Immature natural killer cell (primary cell): ENCODE measurements around the gene SLX4IP. TPM values are rescaled to one million over a fixed set of nuclear protein-coding genes. Genes with fewer than 3 reads are reported as not detected.
A peak's percentile ranks its signal among the peaks of the same experiment; 100 is the strongest.

Source experiments
- DNase-seq, 3 donors: peaks; one replicate each; pipeline ENCODE4 v3.0.0; 2022; ENCODE audit warnings: mixed read lengths in 1 of 3
- H3K27ac Mint-ChIP-seq, 6 donors: one replicate each; pipeline ENCODE4 v1.8.0; 2020; ENCODE audit warnings: mixed read lengths in 6 of 6, mild to moderate bottlenecking in 5 of 6, inconsistent platforms in 4 of 6, moderate library complexity in 3 of 6
- H3K27me3 Mint-ChIP-seq, 3 donors: one replicate each; pipeline ENCODE4 v1.8.0; 2020 to 2021; ENCODE audit warnings: low read depth in 3 of 3, mild to moderate bottlenecking in 3 of 3, mixed read lengths in 3 of 3, moderate library complexity in 3 of 3, inconsistent platforms in 1 of 3
- H3K36me3 Mint-ChIP-seq, 3 donors: one replicate each; pipeline ENCODE4 v1.8.0; 2020; ENCODE audit warnings: mixed read lengths in 3 of 3, inconsistent platforms in 2 of 3, mild to moderate bottlenecking in 2 of 3
- H3K4me1 Mint-ChIP-seq, 2 donors: one replicate each; pipeline ENCODE4 v1.8.0; 2020; ENCODE audit warnings: inconsistent platforms in 2 of 2, mild to moderate bottlenecking in 2 of 2, mixed read lengths in 2 of 2, moderate library complexity in 1 of 2
- H3K4me3 Mint-ChIP-seq, 5 donors: one replicate each; pipeline ENCODE4 v1.8.0; 2020; ENCODE audit warnings: mild to moderate bottlenecking in 5 of 5, mixed read lengths in 5 of 5, inconsistent platforms in 3 of 5, moderate library complexity in 3 of 5
- H3K9me3 Mint-ChIP-seq, 6 donors: one replicate each; pipeline ENCODE4 v1.8.0; 2020; ENCODE audit warnings: mild to moderate bottlenecking in 6 of 6, mixed read lengths in 6 of 6, inconsistent platforms in 4 of 6, moderate library complexity in 3 of 6
- polyA plus RNA-seq, 3 donors: library from polyadenylated mRNA; unstranded; fragments of 300-500 nt; fragmentation: Illumina TruSeq; gene quantifications; one replicate each; pipeline ENCODE4 v1.2.3, GENCODE V29; 2021

The SLX4IP gene
- polyA plus RNA-seq, 3 donors from 2014 or later = 0.52 to 1.6 (median 0.75) TPM

- Mint-ChIP-seq H3K4me3 (peak overlapping the region; percentile 87 to 93 (median 91)), H3K4me1 (peaks cover 26 to 33% of the 10 kb centered on the region in 2 donors), H3K36me3 (no peaks in the 10 kb centered on the region), H3K27ac (peak overlapping the region in 5 of 6 donors; percentile 85 to 94 (median 88)), H3K27me3 (peaks cover 18 to 33% (median 19%) of the 10 kb centered on the region in 3 donors), H3K9me3 (peaks cover 0 to 2% (median 0%) of the 10 kb centered on the region in 6 donors)
- DNase-seq = peak in 2 of 3 donors; percentile 3 to 28
Measured at GRCh38 chr20:10671919-10672623, 237.0 kb downstream of the SLX4IP start.

GRCh38 chr20:10672624-10673127, 237.6 kb downstream of the SLX4IP start:
- H3K9me3 Mint-ChIP-seq = peaks cover 0 to 2% (median 0%) of the 10 kb centered on the region in 6 donors
- peak overlapping the region; percentile 87 to 93 (median 91) for H3K4me3 Mint-ChIP-seq
- no peaks in the 10 kb centered on the region for H3K36me3 Mint-ChIP-seq
- H3K27me3 Mint-ChIP-seq = peaks cover 18 to 37% (median 19%) of the 10 kb centered on the region in 3 donors
- peaks cover 26 to 33% of the 10 kb centered on the region in 2 donors for H3K4me1 Mint-ChIP-seq
- DNase-seq = peak; percentile 72 to 76 (median 73)
- peak overlapping the region in 5 of 6 donors; percentile 85 to 94 (median 88) for H3K27ac Mint-ChIP-seq

GRCh38 chr20:10673176-10673841, 238.2 kb downstream of the SLX4IP start:
- DNase-seq = peak in 1 of 3 donors; percentile 27
- H3K9me3 Mint-ChIP-seq = peaks cover 0 to 2% (median 0%) of the 10 kb centered on the region in 6 donors
- H3K27ac Mint-ChIP-seq = peak overlapping the region; percentile 68 to 94 (median 89)
- peak overlapping the region; percentile 89 to 96 (median 93) for H3K4me3 Mint-ChIP-seq
- H3K27me3 Mint-ChIP-seq = peaks cover 18 to 40% (median 19%) of the 10 kb centered on the region in 3 donors
- H3K36me3 Mint-ChIP-seq = no peaks in the 10 kb centered on the region
- peaks cover 26 to 33% of the 10 kb centered on the region in 2 donors for H3K4me1 Mint-ChIP-seq

GRCh38 chr20:10673842-10674683, 239.0 kb downstream of the SLX4IP start, which contains the start of gene JAG1:
JAG1 (minus strand) TSS chr20:10673999; CDS start chr20:10673530, 469 bp downstream.
- peaks cover 0 to 2% (median 0%) of the 10 kb centered on the region in 6 donors for H3K9me3 Mint-ChIP-seq
- DNase-seq = peak; percentile 83 to 86 (median 86)
- H3K36me3 Mint-ChIP-seq = no peaks in the 10 kb centered on the region
- H3K27me3 Mint-ChIP-seq = peaks cover 18 to 40% (median 23%) of the 10 kb centered on the region in 3 donors
- peak within 1 kb of the TSS; percentile 68 to 94 (median 89) for H3K27ac Mint-ChIP-seq
- peak within 1 kb of the TSS; percentile 89 to 96 (median 93) for H3K4me3 Mint-ChIP-seq
- peaks cover 26 to 33% of the 10 kb centered on the region in 2 donors for H3K4me1 Mint-ChIP-seq

GRCh38 chr20:10674684-10675449, 239.8 kb downstream of the SLX4IP start:
- no peaks in the 10 kb centered on the region for H3K36me3 Mint-ChIP-seq
- H3K9me3 Mint-ChIP-seq = peaks cover 0 to 2% (median 0%) of the 10 kb centered on the region in 6 donors
- peaks cover 18 to 38% (median 23%) of the 10 kb centered on the region in 3 donors for H3K27me3 Mint-ChIP-seq
- H3K4me3 Mint-ChIP-seq = peak overlapping the region; percentile 75 to 82 (median 81)
- DNase-seq = peak; percentile 57 to 68 (median 61)
- peaks cover 26 to 33% of the 10 kb centered on the region in 2 donors for H3K4me1 Mint-ChIP-seq
- peak overlapping the region in 5 of 6 donors; percentile 20 to 76 (median 54) for H3K27ac Mint-ChIP-seq

GRCh38 chr20:10675450-10675848, 240.3 kb downstream of the SLX4IP start:
- Mint-ChIP-seq H3K4me1 (peaks cover 26 to 33% of the 10 kb centered on the region in 2 donors), H3K27me3 (peaks cover 18 to 33% (median 23%) of the 10 kb centered on the region in 3 donors), H3K4me3 (peak overlapping the region; percentile 75 to 82 (median 81)), H3K27ac (peak overlapping the region in 4 of 6 donors; percentile 20 to 66 (median 46)), H3K9me3 (peaks cover 0 to 2% (median 0%) of the 10 kb centered on the region in 6 donors), H3K36me3 (no peaks in the 10 kb centered on the region)
- DNase-seq = no peak

GRCh38 chr20:10676518-10676917, 241.4 kb downstream of the SLX4IP start:
- Mint-ChIP-seq H3K36me3 (no peaks in the 10 kb centered on the region), H3K9me3 (peaks cover 0 to 4% (median 0%) of the 10 kb centered on the region in 6 donors), H3K4me1 (peaks cover 22 to 23% of the 10 kb centered on the region in 2 donors), H3K27me3 (peaks cover 18 to 38% (median 18%) of the 10 kb centered on the region in 3 donors), H3K4me3 (peak overlapping the region in 2 of 5 donors; percentile 45 to 50), H3K27ac (no peak overlapping the region)
- DNase-seq = no peak

Other genes starting within 250 kb of the SLX4IP start
- gene SNAP25, start 216.5 kb upstream of the SLX4IP start, polyA plus RNA-seq = not detected
- 10 to 100 TPM; 17.3 to 27.5 (median 26.8) TPM for gene MKKS, start 1.1 kb upstream of the SLX4IP start, polyA plus RNA-seq
- gene JAG1, start 238.7 kb downstream of the SLX4IP start, polyA plus RNA-seq = 1 to 10 TPM in 1 of 3 donors, under 1 TPM in 1, not detected in 1; 0.45 to 1.3 TPM